Activated T-cell treated with anti-CD3 and anti-CD28 coated beads for 48 hours (primary cell): ENCODE results near the gene NEU4.

Experiments used
- DNase-seq: peaks from one replicate; pipeline ENCODE4 v3.0.0-alpha.2; 2020; ENCODE audit warnings: low read depth

NEU4 gene

GRCh38 chr2:241865957-241866789, 57.2 kb downstream of the NEU4 start:
- DNase-seq: no peak
